Measurements from ENCODE around the gene SYCE3.
A peak's percentile ranks its signal among the peaks of the same experiment; 100 is the strongest.

Gene SYCE3

GRCh38 chr22:50600538-50600937 is 37.8 kb upstream of the SYCE3 start, which contains the start of gene MAPK8IP2:
TSS of gene MAPK8IP2 (plus strand) at chr22:50600793. CDS start at chr22:50600819, 26 bp downstream.
- DNase-seq (ENCODE audit: low spot score), result no peak

DNA sequence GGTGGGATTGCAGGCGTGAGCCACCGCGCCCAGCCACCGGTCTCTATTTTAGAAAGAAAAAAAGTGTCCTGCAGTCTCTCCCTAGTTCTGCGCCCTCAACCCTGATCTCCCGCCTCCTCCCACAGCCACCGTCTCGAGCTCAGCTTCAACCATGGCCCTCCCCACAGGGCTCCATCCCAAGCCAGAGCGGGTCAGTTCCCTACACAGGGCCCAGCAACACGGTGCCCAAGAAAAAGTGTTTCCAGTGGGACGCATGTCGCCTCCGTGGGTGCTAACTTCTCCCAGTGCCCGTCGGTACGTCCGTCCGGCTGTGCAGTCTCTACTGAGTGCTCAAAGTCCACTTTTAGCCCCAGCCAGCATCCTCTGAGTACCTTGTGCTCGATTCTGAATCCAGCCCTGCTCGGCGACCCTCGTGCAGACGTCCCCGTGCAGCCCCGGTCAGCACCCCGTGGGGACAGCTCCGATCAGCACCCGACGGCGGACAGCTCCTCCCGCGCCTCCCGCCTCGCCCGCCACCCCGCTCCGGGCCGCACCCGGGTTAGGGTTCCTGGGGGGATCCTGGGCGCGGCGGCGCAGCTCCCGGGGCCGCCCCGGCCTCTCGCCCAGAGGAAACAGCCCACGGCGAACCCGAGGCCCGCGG is 37.2 kb upstream of the SYCE3 start:
- no peak for DNase-seq (ENCODE audit: low spot score)

DNA sequence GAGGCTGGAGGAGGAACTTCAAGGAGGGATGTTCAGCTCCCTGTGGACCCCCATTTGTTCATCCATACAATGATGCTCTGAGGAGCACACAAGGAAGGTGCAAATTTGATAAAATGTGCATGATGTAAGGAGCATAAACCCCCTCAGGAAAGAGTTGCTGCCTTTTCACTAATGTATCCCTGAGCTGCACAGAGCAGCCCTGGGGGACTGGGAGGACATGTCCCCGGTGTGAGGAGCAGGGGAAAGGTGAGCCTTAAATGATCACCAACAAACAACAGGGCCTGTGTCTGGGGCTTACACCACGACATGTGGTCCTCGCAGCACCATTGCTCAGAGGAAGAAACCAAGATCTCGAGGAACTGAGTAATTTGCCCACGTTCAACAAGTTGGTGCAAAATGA is 34.4 kb upstream of the SYCE3 start:
- no peak for DNase-seq (ENCODE audit: low spot score)

- no peak for DNase-seq (ENCODE audit: low spot score)
Observed at GRCh38 chr22:50595189-50595588, 32.5 kb upstream of the SYCE3 start.

GRCh38 chr22:50587407-50587806 is 24.7 kb upstream of the SYCE3 start:
- DNase-seq (ENCODE audit: low spot score), result no peak

- DNase-seq (ENCODE audit: low spot score), result no peak
Observed at GRCh38 chr22:50586416-50586815, 23.7 kb upstream of the SYCE3 start.

GRCh38 chr22:50585781-50586180 is 23.1 kb upstream of the SYCE3 start:
- no peak for DNase-seq (ENCODE audit: low spot score)

GRCh38 chr22:50585238-50585637 is 22.5 kb upstream of the SYCE3 start:
- no peak for DNase-seq (ENCODE audit: low spot score)

GRCh38 chr22:50584106-50585096 is 21.7 kb upstream of the SYCE3 start:
- DNase-seq (ENCODE audit: low spot score), result no peak

DNA sequence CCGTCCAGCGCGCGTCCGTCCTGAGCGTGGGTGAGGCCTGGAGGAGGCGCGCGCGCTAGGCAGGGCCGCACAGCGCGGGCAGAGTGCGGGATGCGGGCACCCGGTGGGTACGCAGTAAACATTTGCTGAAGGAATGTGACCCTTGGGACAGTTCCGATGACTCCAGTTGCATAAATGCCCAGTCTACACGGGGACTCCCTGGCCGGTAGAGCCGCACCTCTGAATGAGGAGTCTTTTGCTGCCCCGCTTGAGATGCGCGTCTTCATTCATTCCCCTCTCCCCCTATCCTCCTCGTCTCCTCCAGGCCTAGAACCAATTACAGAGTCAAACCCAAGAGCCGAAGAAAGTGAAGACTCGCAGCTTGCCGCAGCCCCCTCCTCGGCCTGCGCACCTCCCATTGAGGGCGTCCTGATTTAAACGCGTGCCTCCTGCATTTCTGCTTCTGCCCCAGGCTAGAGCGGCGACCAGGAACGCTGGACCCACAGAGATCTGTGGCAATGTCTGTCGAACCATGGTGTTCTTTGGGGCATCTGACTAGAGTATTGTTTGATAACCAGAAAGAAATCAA is 20.7 kb upstream of the SYCE3 start:
- no peak for DNase-seq (ENCODE audit: low spot score)

GRCh38 chr22:50582493-50583293 is 20.0 kb upstream of the SYCE3 start, which contains the start of gene CHKB:
TSS of gene CHKB (minus strand) at chr22:50582849. CDS start at chr22:50582781, 68 bp downstream.
- peak; percentile 98 for DNase-seq (ENCODE audit: low spot score)

- no peak for DNase-seq (ENCODE audit: low spot score)
Observed at GRCh38 chr22:50581950-50582492, 19.3 kb upstream of the SYCE3 start.

- DNase-seq (ENCODE audit: low spot score), result no peak
Observed at GRCh38 chr22:50581031-50581949, 18.6 kb upstream of the SYCE3 start.

GRCh38 chr22:50579752-50580151 is 17.0 kb upstream of the SYCE3 start:
- no peak for DNase-seq (ENCODE audit: low spot score)

GRCh38 chr22:50578776-50579310 is 16.1 kb upstream of the SYCE3 start:
- DNase-seq (ENCODE audit: low spot score), result no peak

DNA sequence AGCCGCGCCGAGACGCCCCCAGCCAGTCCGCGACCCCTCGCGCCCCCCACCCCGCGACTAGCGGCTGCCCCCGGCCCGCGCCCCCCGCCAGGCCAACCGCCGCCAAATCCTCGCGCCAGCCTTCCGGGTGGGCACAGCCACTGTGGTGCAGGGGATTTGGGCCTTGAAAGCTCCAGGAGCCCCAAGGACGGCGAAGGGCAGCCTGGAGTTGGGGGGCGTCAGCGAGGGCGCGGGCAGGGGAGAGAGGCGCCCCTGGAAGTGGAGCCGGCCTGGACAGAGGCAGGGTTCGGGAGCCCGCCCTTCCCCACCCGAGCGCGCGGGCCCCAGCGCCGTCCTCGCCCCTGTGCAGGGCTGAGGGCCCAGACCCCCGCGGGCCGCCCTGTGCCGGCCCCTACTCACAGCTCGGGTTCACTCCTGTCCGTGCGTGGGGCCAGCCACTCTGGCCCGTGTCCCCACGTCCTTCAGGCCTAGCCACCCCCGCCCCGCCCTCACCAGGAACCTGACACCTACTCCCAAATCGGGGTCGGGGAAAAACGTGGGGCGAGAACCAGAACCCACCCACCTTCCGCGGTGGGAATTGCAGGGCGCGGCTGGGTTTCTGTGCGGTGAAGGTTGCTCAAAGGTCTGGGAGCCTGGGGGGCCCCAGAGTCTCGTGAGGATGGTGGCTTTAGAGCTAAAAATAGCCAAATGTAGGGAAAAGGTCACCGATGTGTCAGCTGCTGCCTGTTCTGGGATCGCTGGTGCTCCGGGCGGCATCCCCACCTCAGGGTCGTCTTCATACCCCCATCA is 15.5 kb upstream of the SYCE3 start, which contains the start of gene CPT1B:
TSS of gene CPT1B (minus strand) at position 441 of the 789 bp plus-strand sequence. CDS start 512 bp downstream, outside the sequence.
- no peak for DNase-seq (ENCODE audit: low spot score)

- no peak for DNase-seq (ENCODE audit: low spot score)
Observed at GRCh38 chr22:50577697-50577986, 14.9 kb upstream of the SYCE3 start.

DNA sequence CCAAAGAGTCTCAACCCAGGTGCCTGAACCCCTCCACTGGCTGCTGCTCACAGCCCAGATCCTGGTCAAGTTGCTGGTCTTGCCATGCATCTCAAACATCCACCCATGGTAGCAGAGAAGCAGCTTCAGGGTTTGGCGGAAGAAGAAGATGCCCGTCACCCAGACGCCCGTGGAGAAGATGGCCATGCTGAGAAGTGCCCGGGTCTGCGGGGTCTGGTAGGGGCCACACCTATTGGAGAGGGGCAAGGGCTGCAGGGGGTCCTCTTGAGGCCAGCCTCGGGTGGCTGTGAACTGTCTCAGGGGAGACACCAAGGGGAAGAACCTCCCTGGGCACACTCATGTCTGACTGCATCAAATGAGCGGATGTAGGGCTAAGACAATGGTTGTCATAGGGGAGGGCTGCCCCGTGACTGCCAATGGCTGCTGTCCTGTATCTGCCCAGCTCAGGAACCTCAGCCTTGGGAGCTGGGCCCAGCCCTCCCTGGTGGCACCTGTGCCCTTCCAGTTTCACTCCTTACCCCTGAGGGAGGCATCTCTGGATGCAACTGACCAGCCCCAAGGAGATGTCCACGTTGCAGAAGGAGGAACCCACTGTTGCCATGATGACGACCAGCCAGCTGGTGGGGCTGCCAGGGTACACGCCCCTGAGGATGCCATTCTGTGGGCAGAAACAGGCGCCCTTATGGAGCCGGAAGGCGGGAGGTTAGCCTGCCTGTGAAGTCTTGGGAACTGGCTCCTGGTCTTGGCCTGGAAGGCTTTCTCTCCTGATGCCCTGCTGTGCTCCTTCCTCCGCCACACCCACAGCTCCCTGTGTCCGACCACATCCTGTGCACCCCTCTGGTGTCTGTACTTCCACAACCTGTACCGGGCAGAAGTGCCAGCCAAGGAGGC is 14.3 kb upstream of the SYCE3 start:
- no peak for DNase-seq (ENCODE audit: low spot score)

All from putamen (tissue), 1 donor.